NT2/D1 (cell line): ENCODE results near the gene MLLT3.

Source experiments
- SUZ12 ChIP-seq: IDR thresholded peaks from 2 replicates; pipeline ENCODE4 v1.6.1; 2011; ENCODE audit not compliant: insufficient read length, insufficient read depth; ENCODE audit errors: extremely low read depth
- YY1 ChIP-seq: IDR thresholded peaks from 2 replicates; pipeline ENCODE4 v1.6.1; 2011; ENCODE audit not compliant: insufficient read length, insufficient read depth
- ZNF274 ChIP-seq: IDR thresholded peaks from 2 replicates; pipeline ENCODE4 v1.6.1; 2011; ENCODE audit warnings: mild to moderate bottlenecking, low read depth, low read length

DNA sequence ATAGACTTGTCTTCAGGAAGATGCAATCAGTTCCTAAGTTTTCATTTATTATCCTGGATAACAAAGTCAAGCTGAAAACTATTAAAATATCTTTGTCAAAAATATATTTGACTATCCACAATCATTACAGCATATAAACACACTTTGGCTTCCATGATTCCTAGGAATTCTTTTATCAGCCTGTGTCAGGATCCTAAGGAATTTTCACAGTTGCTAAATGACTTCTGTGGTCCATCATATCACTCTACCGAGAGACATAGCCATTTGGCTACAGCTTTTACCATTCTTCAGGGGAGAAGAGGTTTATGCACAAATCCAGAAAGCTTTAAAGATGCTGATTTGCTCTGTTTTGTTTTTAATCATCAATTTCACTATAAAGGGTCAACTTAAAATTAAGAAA lies 128.3 kb downstream of the MLLT3 start:
- TF ChIP-seq YY1 (no peak), ZNF274 (no peak), SUZ12 (no peak)
